Measurements from ENCODE around the gene SIPA1. TPM values are rescaled to one million over a fixed set of nuclear protein-coding genes. Genes with fewer than 3 reads are reported as not detected.

The SIPA1 gene
- total and polyA plus RNA-seq, 2 of the 13 experiments (the other 11 are each of a cell fraction or from before 2014, with no cell fraction given), result 5.8 to 7.7 TPM

GRCh38 chr11:65615950-65616574, 21.8 kb upstream of the SIPA1 start (continued):
- TF ChIP-seq GATA4 (IDR thresholded peaks at IDR 0.05; ENCODE audit: borderline replicate concordance, low read depth), result 0 out of 2 replicates have a peak, but pooled peaks have one; percentile 23
- no peak for TF ChIP-seq ADNP (CRISPR knock-in tag; IDR thresholded peaks at IDR 0.05)
- TF ChIP-seq ZGPAT (CRISPR knock-in tag; IDR thresholded peaks at IDR 0.05), result 0 out of 2 replicates have a peak, but pooled peaks have one; percentile 5
- TF ChIP-seq ZNF333 (CRISPR knock-in tag; IDR thresholded peaks at IDR 0.05; ENCODE audit: borderline replicate concordance), result 0 out of 2 replicates have a peak, but pooled peaks have one; percentile 47
- TF ChIP-seq ZNF563 (CRISPR knock-in tag; IDR thresholded peaks at IDR 0.05), result peak; percentile 46; the same call in 1 of the 2 replicates
- peak; percentile 39; the same call in 1 of the 2 replicates for TF ChIP-seq ZBTB2 (CRISPR knock-in tag; IDR thresholded peaks at IDR 0.05; ENCODE audit: low read depth)
- TF ChIP-seq ZNF205 (CRISPR knock-in tag; IDR thresholded peaks at IDR 0.05), result no peak
- peak; percentile 27; the same call in 1 of the 2 replicates for TF ChIP-seq MXD3 (CRISPR knock-in tag; IDR thresholded peaks at IDR 0.05)
- 0 out of 2 replicates have a peak, but pooled peaks have one; percentile 19 for TF ChIP-seq ZNF12 (CRISPR knock-in tag; IDR thresholded peaks at IDR 0.05)
- 0 out of 2 replicates have a peak, but pooled peaks have one; percentile 14 for TF ChIP-seq ZNF564 (CRISPR knock-in tag; IDR thresholded peaks at IDR 0.05)
- 0 out of 2 replicates have a peak, but pooled peaks have one; percentile 50 for TF ChIP-seq ZNF749 (CRISPR knock-in tag; IDR thresholded peaks at IDR 0.05; ENCODE audit: borderline replicate concordance)
- TF ChIP-seq, protein P1, sequence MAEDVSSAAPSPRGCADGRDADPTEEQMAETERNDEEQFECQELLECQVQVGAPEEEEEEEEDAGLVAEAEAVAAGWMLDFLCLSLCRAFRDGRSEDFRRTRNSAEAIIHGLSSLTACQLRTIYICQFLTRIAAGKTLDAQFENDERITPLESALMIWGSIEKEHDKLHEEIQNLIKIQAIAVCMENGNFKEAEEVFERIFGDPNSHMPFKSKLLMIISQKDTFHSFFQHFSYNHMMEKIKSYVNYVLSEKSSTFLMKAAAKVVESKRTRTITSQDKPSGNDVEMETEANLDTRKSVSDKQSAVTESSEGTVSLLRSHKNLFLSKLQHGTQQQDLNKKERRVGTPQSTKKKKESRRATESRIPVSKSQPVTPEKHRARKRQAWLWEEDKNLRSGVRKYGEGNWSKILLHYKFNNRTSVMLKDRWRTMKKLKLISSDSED (CRISPR knock-in tag; IDR thresholded peaks at IDR 0.05), result 0 out of 2 replicates have a peak, but pooled peaks have one; percentile 20
- TF ChIP-seq ZNF138 (CRISPR knock-in tag; IDR thresholded peaks at IDR 0.05; ENCODE audit: low read depth), result no peak
- TF ChIP-seq, protein P2, sequence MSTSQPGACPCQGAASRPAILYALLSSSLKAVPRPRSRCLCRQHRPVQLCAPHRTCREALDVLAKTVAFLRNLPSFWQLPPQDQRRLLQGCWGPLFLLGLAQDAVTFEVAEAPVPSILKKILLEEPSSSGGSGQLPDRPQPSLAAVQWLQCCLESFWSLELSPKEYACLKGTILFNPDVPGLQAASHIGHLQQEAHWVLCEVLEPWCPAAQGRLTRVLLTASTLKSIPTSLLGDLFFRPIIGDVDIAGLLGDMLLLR (CRISPR knock-in tag; IDR thresholded peaks at IDR 0.05), result peak; percentile 42; the same call in 1 of the 2 replicates
